GM18519 (cell line): ENCODE data around the gene MSN.
"Not testable (repeated sequence)": the region's sequence is repeated elsewhere in the genome, so short reads cannot be mapped to it uniquely, and the experiment has no call there.

Experiments
- ATAC-seq: cut with Tn5 transposase; IDR thresholded peaks from one replicate; pipeline ENCODE4 v1.9.1; 2021; ENCODE audit warnings: mild to moderate bottlenecking, moderate library complexity; ENCODE audit not compliant: unreplicated experiment, low FRiP score

MSN gene

GRCh38 chrX:65707151-65707550 is 39.7 kb downstream of the MSN start:
- ATAC-seq = no peak

- no peak for ATAC-seq
Measured at GRCh38 chrX:65712005-65712806, 44.8 kb downstream of the MSN start.

- no peak for ATAC-seq
Measured at GRCh38 chrX:65718538-65718937, 51.1 kb downstream of the MSN start.

- no peak for ATAC-seq
Measured at GRCh38 chrX:65720381-65720964, 53.0 kb downstream of the MSN start.

GRCh38 chrX:65723706-65724105 is 56.3 kb downstream of the MSN start:
- ATAC-seq = peak; percentile 88

- ATAC-seq = no peak
Measured at GRCh38 chrX:65726715-65727114, 59.3 kb downstream of the MSN start.

GRCh38 chrX:65731684-65732289 is 64.3 kb downstream of the MSN start:
- ATAC-seq = no peak

GRCh38 chrX:65740909-65741308 is 73.5 kb downstream of the MSN start:
- ATAC-seq = no peak

GRCh38 chrX:65741823-65742222 is 74.4 kb downstream of the MSN start:
- ATAC-seq = no peak

GRCh38 chrX:65744965-65745364 is 77.5 kb downstream of the MSN start:
- ATAC-seq = no peak

GRCh38 chrX:65745427-65745826 is 78.0 kb downstream of the MSN start:
- ATAC-seq = no peak

GRCh38 chrX:65745992-65746391 is 78.5 kb downstream of the MSN start:
- no peak for ATAC-seq

- ATAC-seq = no peak
Measured at GRCh38 chrX:65750674-65751469, 83.4 kb downstream of the MSN start.

GRCh38 chrX:65751519-65751918 is 84.1 kb downstream of the MSN start:
- ATAC-seq = no peak

GRCh38 chrX:65752294-65752693 is 84.8 kb downstream of the MSN start:
- ATAC-seq = no peak

- no peak for ATAC-seq
Measured at GRCh38 chrX:65755786-65756185, 88.3 kb downstream of the MSN start.

GRCh38 chrX:65757943-65758342 is 90.5 kb downstream of the MSN start:
- no peak for ATAC-seq

GRCh38 chrX:65758505-65758904 is 91.1 kb downstream of the MSN start:
- ATAC-seq = no peak

GRCh38 chrX:65759525-65759924 is 92.1 kb downstream of the MSN start:
- ATAC-seq = not testable (repeated sequence)

GRCh38 chrX:65769564-65770292 is 102.3 kb downstream of the MSN start:
- ATAC-seq = no peak
